Cardiac muscle cell (in vitro differentiated cells and primary cell): ENCODE measurements around the gene SLC39A13. TPM values are rescaled to one million over a fixed set of nuclear protein-coding genes. Genes with fewer than 3 reads are reported as not detected.
A peak's percentile ranks its signal among the peaks of the same experiment; 100 is the strongest.

ENCODE experiments used
- DNase-seq, 2 donors: peaks; one replicate each; pipeline versions ENCODE4 v3.0.0 to v3.0.0-alpha.2; 2010 to 2017; ENCODE audit warnings: low read depth in 1 of 2, low spot score in 1 of 2
- H3K27ac ChIP-seq: fragments of 200-600 bp; sonication (generic); 2 replicates; pipeline ENCODE4 v1.5.1; 2016
- H3K27me3 ChIP-seq: fragments of 200-600 bp; sonication (generic); 2 replicates; pipeline ENCODE4 v1.6.0; 2016; ENCODE audit warnings: control low read depth
- H3K36me3 ChIP-seq: fragments of 200-600 bp; sonication (generic); 2 replicates; pipeline ENCODE4 v1.5.1; 2016; ENCODE audit warnings: control low read depth
- H3K4me1 ChIP-seq: fragments of 200-600 bp; sonication (generic); 2 replicates; pipeline ENCODE4 v1.8.1; 2017; ENCODE audit warnings: low read depth, mild to moderate bottlenecking, mixed run types
- H3K4me3 ChIP-seq: fragments of 200-600 bp; sonication (generic); 2 replicates; pipeline ENCODE4 v1.5.1; 2016; ENCODE audit warnings: mild to moderate bottlenecking
- H3K9me3 ChIP-seq: fragments of 200-600 bp; sonication (generic); 2 replicates; pipeline ENCODE4 v1.5.1; 2017; ENCODE audit warnings: low read depth, mild to moderate bottlenecking, control low read depth
- CTCF ChIP-seq: IDR thresholded peaks from 2 replicates; pipeline ENCODE4 v1.5.1; 2012; ENCODE audit warnings: low read depth, mild to moderate bottlenecking, low read length
- polyA plus RNA-seq: library from polyadenylated mRNA; unstranded; fragments of >200 nt; fragmentation: Nextera tagmentation; extraction: Ambion mirVana; gene quantifications from 2 replicates; pipeline ENCODE4 v1.2.1, GENCODE V29; 2016
- total RNA-seq: library from RNA; depleted of rRNA; stranded (reverse); fragments of >200 nt; gene quantifications from 2 replicates; pipeline ENCODE4 v1.2.3, GENCODE V29; 2016

SLC39A13 gene
- total and polyA plus RNA-seq, 2 experiments from 2014 or later = 71.7 to 86.6 TPM

GRCh38 chr11:47430524-47430923 lies 22.1 kb downstream of the SLC39A13 start:
- Histone ChIP-seq H3K4me3 (no peak overlapping the region), H3K36me3 (no peaks in the 10 kb centered on the region), H3K9me3 (no peaks in the 10 kb centered on the region), H3K27me3 (no peaks in the 10 kb centered on the region), H3K27ac (peak overlapping the region; percentile 10), H3K4me1 (no peaks in the 10 kb centered on the region)
- no peak for DNase-seq
- TF ChIP-seq CTCF = no peak

- Histone ChIP-seq H3K9me3 (no peaks in the 10 kb centered on the region), H3K4me1 (no peaks in the 10 kb centered on the region), H3K4me3 (no peak overlapping the region), H3K27me3 (no peaks in the 10 kb centered on the region), H3K27ac (no peak overlapping the region), H3K36me3 (no peaks in the 10 kb centered on the region)
- TF ChIP-seq CTCF = no peak
- DNase-seq = no peak
Observed at GRCh38 chr11:47431356-47432083, 23.1 kb downstream of the SLC39A13 start.

GRCh38 chr11:47433157-47433556 lies 24.8 kb downstream of the SLC39A13 start:
- Histone ChIP-seq H3K9me3 (no peaks in the 10 kb centered on the region), H3K27ac (no peak overlapping the region), H3K27me3 (no peaks in the 10 kb centered on the region), H3K36me3 (no peaks in the 10 kb centered on the region), H3K4me1 (no peaks in the 10 kb centered on the region), H3K4me3 (no peak overlapping the region)
- no peak for TF ChIP-seq CTCF
- DNase-seq = no peak

GRCh38 chr11:47434011-47434786 lies 25.8 kb downstream of the SLC39A13 start:
- H3K4me3 ChIP-seq = no peak overlapping the region
- no peak overlapping the region for H3K27ac ChIP-seq
- H3K36me3 ChIP-seq = no peaks in the 10 kb centered on the region
- no peak for TF ChIP-seq CTCF
- no peaks in the 10 kb centered on the region for H3K27me3 ChIP-seq
- no peaks in the 10 kb centered on the region for H3K4me1 ChIP-seq
- DNase-seq = peak in 1 of 2 donors; percentile 71
- H3K9me3 ChIP-seq = no peaks in the 10 kb centered on the region

GRCh38 chr11:47435687-47436086 lies 27.3 kb downstream of the SLC39A13 start:
- Histone ChIP-seq H3K27ac (no peak overlapping the region), H3K4me1 (no peaks in the 10 kb centered on the region), H3K27me3 (no peaks in the 10 kb centered on the region), H3K4me3 (no peak overlapping the region), H3K9me3 (no peaks in the 10 kb centered on the region), H3K36me3 (no peaks in the 10 kb centered on the region)
- no peak for TF ChIP-seq CTCF
- DNase-seq = no peak
